Heart left ventricle (tissue), 16 donors: Measurements from ENCODE around the gene DHRS4L2. TPM values are rescaled to one million over a fixed set of nuclear protein-coding genes. Genes with fewer than 3 reads are reported as not detected.
"Not testable (repeated sequence)": the region's sequence is repeated elsewhere in the genome, so short reads cannot be mapped to it uniquely, and the experiment has no call there.

Experiments used
- ATAC-seq, 4 donors: fragments of 200-7000 bp; cut with Tn5 transposase; one replicate each; pipeline ENCODE4 v1.9.1; 2020 to 2022; ENCODE audit warnings: moderate library complexity in 4 of 4, mild to moderate bottlenecking in 3 of 4, moderate number of reproducible peaks in 1 of 4
- DNase-seq, 5 donors: peaks; one replicate each; pipeline ENCODE4 v3.0.0-alpha.2; 2020
- H3K27ac ChIP-seq, 12 donors: fragments of 200-600 bp; sonication (generic) in 4 of 12; one replicate each; pipeline versions ENCODE4 v1.5.0 to v1.8.0; 2016 to 2022; ENCODE audit warnings: mild to moderate bottlenecking in 2 of 12
- H3K27me3 ChIP-seq, 9 donors: fragments of 200-600 bp; sonication (generic) in 2 of 9; one replicate each; pipeline versions ENCODE4 v1.5.1 to v1.8.0; 2016 to 2022; ENCODE audit warnings: mild to moderate bottlenecking in 3 of 9
- H3K36me3 ChIP-seq, 9 donors: fragments of 200-600 bp; sonication (generic) in 2 of 9; one replicate each; pipeline versions ENCODE4 v1.5.0 to v1.8.0; 2018 to 2022; ENCODE audit warnings: mild to moderate bottlenecking in 2 of 9
- H3K4me1 ChIP-seq, 12 donors: fragments of 200-600 bp; sonication (generic) in 4 of 12; one replicate each; pipeline versions ENCODE4 v1.5.0 to v1.8.0; 2016 to 2022; ENCODE audit warnings: mild to moderate bottlenecking in 3 of 12
- H3K4me3 ChIP-seq, 12 donors: fragments of 200-600 bp; sonication (generic) in 4 of 12; one replicate each; pipeline versions ENCODE4 v1.5.0 to v1.8.0; 2017 to 2022; ENCODE audit warnings: mild to moderate bottlenecking in 9 of 12, moderate library complexity in 4 of 12
- H3K9me3 ChIP-seq, 12 donors: fragments of 200-600 bp; sonication (generic) in 4 of 12; one replicate each; pipeline versions ENCODE4 v1.5.0 to v1.8.0; 2016 to 2022; ENCODE audit warnings: mild to moderate bottlenecking in 1 of 12
- POLR2A ChIP-seq, 2 donors: fragments of 450-650 bp; IDR thresholded peaks; one replicate each; pipeline ENCODE4 v1.6.1; 2017; ENCODE audit warnings: antibody characterized with exemption in 2 of 2, mild to moderate bottlenecking in 2 of 2, moderate library complexity in 2 of 2
- whole genome bisulfite sequencing, 4 donors: extraction: QIAGEN DNeasy Blood & Tissue Kit in 2 of 4; methylation state at CpG; one replicate each; pipeline versions ENCODE4 v1.1.5 to v1.1.7; 2013 to 2018; 5-methylcytosine and 5-hydroxymethylcytosine counted together
- intact Hi-C, 10 donors: fragments of 100-400 bp; cut with DNase I; formaldehyde crosslinking; loops; one replicate each; pipeline versions ENCODE4 v1.11.1 to v1.14.2; 2022
- polyA plus RNA-seq, 2 donors: library from polyadenylated mRNA; stranded (reverse); fragments of 200-250 nt; gene quantifications; one replicate each; pipeline ENCODE4 v1.2.3, GENCODE V29; 2013
- total RNA-seq, 9 donors: library from RNA; depleted of rRNA in 2 of 9; stranded (reverse); fragments of >200 nt in 2 of 9; fragmentation: NEBNext Ultra II Directional in 3 of 9; extraction: Animal tissue kit (Norgen Biotek cat#: 25700) in 3 of 9; gene quantifications; one replicate each; pipeline versions ENCODE4 v1.1.0 to v1.2.4, GENCODE V29; 2016 to 2023
- TF ChIP-seq, protein P1 (sequence below), 12 donors: fragments of 200-600 bp; sonication (generic) in 4 of 12; IDR thresholded peaks; one replicate each; pipeline versions ENCODE4 v1.5.0 to v1.8.0; 2018 to 2022; ENCODE audit warnings: antibody characterized with exemption in 12 of 12, mild to moderate bottlenecking in 5 of 12
- donor health status: ischemic (EF 13 %, LVEDD 7.1; RV severe dilation, severe dysfunction).
- donor health status: healthy with polysubstance abuse.
- donor health status: DM: no; HTN: yes; CAD: no.
- donor health status: DM: no; HTN: no; CAD: no.
- donor health status: ischemic (EF 25% LVEDD 6.9; RV normal size, moderate dysfunction).
- donor health status: ischemic (EF 25% LVEDD 5.7; RV mildly dilated, moderate dysfunction).
- donor health status: healthy.
- donor health status: DM: yes; HTN: yes; CAD: no.
- donor health status: ischemic (EF 35%, LVEDD 5.7; RV mildly dilated, moderate dysfunction).
- donor health status: nonischemic (EF 11% LVEDD 7.7; RV severe dilation, severe dysfunction).
- donor health status: DM: yes; HTN: yes; CAD: no.
- donor health status: PGD.
- donor health status: ischemic (EF 29% LVEDD 5.4; RV normal size, mild dysfunction).
- donor health status: nonischemic (EF 23%, LVEDD 6.1; RV moderate dilation, normal function).

DHRS4L2 gene
- total and polyA plus RNA-seq, 11 donors = 17.9 to 65.9 (median 27.5) TPM

DNA sequence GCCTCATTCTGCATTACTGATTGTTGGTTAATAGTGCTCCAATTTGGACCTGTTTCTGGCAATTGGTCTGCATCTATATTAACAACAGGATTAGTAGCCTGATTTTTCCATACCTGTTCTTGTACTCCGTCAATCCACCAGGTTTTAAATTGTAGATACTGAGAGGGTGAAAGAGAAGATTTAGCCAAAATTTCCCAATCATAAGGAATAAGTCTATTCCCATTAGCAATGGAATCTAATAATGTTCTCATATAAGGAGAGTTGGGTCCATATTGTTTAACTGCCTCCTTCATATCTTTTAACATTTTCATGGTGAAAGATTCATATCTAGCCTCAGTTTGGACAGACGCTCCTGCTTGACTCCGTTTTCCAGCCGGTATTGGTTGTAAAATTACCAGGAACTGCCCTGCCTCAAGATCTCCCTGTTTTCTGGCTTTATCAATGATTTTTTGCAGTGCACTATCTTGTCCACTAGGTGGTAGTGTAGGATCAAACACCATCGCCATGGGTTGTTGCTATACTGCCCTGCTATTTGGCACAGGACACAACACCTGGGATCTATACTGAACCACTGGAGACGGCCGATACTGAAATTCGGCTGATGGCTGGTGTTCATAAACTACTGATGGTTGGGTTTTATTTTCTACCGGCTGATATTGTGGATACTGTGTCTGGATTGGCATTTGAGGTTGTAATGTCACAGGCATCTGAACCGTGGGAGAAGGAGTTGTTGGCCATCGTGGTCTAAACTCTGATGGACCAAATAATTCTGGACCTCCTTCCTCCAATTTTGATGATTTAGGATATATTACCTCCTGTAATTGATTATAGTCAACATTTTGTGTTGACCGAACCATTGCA is 25.2 kb downstream of the DHRS4L2 start:
- H3K27ac ChIP-seq = no peak overlapping the region
- ATAC-seq (peak; percentile 73 to 83 (median 82)), DNase-seq (peak in 3 of 5 donors; percentile 29 to 43 (median 35))
- 22 to 26% (median 24%) methylated on average over 12 of the region's 12 CpGs for WGBS, 4 donors
- no peaks in the 10 kb centered on the region for H3K36me3 ChIP-seq
- no peaks in the 10 kb centered on the region for H3K27me3 ChIP-seq
- H3K4me1 ChIP-seq = peaks cover 0 to 10% (median 2%) of the 10 kb centered on the region in 12 donors
- H3K4me3 ChIP-seq = no peak overlapping the region
- H3K9me3 ChIP-seq = peaks cover 0 to 5% (median 0%) of the 10 kb centered on the region in 12 donors
- intact Hi-C loops = loop anchor here in 8 of 10 donors (1.0 to 10.0 kb wide), 11 partner anchors 23 to 151 kb away; partner anchors contain the start of genes PCK2 (in 2 of the 8) and IRF9 (in 1 of the 8)
- TF ChIP-seq, protein P1, sequence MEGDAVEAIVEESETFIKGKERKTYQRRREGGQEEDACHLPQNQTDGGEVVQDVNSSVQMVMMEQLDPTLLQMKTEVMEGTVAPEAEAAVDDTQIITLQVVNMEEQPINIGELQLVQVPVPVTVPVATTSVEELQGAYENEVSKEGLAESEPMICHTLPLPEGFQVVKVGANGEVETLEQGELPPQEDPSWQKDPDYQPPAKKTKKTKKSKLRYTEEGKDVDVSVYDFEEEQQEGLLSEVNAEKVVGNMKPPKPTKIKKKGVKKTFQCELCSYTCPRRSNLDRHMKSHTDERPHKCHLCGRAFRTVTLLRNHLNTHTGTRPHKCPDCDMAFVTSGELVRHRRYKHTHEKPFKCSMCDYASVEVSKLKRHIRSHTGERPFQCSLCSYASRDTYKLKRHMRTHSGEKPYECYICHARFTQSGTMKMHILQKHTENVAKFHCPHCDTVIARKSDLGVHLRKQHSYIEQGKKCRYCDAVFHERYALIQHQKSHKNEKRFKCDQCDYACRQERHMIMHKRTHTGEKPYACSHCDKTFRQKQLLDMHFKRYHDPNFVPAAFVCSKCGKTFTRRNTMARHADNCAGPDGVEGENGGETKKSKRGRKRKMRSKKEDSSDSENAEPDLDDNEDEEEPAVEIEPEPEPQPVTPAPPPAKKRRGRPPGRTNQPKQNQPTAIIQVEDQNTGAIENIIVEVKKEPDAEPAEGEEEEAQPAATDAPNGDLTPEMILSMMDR (IDR thresholded peaks at IDR 0.05) = peak; percentile 85 to 97 (median 90)
- no peak for TF ChIP-seq POLR2A (IDR thresholded peaks at IDR 0.05)

DNA sequence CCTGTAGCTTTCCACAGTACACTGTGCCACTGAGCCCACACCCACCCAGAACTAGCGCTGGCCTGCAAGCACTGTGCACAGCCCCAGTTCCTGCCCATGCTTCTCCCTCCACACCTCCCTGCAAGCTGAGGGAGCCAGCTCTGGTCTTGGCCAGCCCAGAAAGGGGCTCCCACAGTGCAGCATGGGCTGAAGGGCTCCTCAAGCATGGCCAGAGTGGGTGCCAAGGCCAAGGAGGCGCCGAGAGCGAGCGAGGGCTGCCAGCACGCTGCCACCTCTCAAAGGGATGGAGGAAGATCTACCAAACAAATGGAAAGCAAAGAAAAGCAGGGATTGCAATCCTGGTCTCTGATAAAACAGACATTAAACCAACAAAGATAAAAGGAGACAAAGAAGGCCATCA is 27.0 kb downstream of the DHRS4L2 start:
- intact Hi-C loops = loop anchor here in 7 of 10 donors (2.0 to 10.0 kb wide), 7 partner anchors 21 to 149 kb away; partner anchors contain the start of gene IRF9 (in 1 of the 7)
- WGBS, 4 donors = 98 to 100% (median 99%) methylated on average over 5 to 6 of the region's 6 CpGs
- H3K4me3 ChIP-seq, H3K27me3 ChIP-seq, H3K9me3 ChIP-seq, ATAC-seq, DNase-seq, H3K27ac ChIP-seq, H3K36me3 ChIP-seq: not testable (repeated sequence)
- H3K4me1 ChIP-seq = peaks cover 0 to 10% (median 2%) of the 10 kb centered on the region in 12 donors

DNA sequence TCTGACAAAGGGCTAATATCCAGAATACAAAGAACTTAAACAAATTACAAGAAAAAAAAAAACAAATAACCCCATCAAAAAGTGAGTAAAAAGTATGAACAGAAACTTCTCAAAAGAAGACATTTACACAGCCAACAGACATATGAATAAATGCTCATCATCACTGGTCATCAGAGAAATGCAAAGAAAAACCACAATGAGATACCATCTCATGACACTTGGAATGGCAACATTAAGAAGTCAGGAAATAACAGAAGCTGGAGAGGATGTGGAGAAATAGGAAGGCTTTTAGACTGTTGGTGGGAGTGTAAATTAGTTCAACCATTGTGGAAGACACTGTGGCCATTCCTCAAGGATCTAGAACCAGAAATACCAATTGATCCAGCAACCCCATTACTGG is 30.2 kb downstream of the DHRS4L2 start:
- not testable (repeated sequence) for ATAC-seq

DNA sequence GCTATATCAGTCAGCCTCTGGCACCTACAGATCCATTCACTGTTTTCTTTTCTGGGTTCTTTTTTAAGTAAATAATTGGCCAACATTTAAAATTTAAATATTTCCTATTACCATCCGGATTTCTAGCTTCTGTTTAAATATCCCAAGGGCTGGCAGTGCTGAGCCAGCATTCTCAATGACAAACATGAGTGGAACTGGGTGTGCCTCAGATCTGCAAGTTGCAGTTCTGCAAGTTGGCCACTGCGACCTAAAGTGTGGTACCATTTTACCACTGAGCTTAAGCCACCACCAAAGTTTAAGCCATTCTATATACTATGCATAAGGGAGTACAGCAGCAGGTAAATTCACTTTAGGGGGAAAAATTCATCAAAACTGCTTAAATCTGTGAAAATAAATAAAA is 31.2 kb downstream of the DHRS4L2 start:
- not testable (repeated sequence) for H3K4me1 ChIP-seq, H3K36me3 ChIP-seq, H3K4me3 ChIP-seq, H3K27me3 ChIP-seq, H3K9me3 ChIP-seq, H3K27ac ChIP-seq, DNase-seq
- TF ChIP-seq, protein P1 (IDR thresholded peaks at IDR 0.05) = peak in 2 of 12 donors; percentile 17 to 31
- intact Hi-C loops = loop anchor here in 1 of 10 donors (10.0 kb wide), 1 partner anchor 145 kb away; the partner anchor contains the start of gene IRF9
- ATAC-seq = peak in 2 of 4 donors; percentile 63 to 68
- WGBS, 4 donors = 42 to 49% (median 46%) methylated on average over 2 of the region's 2 CpGs

More for the DNA sequence above, 30.2 kb downstream of the DHRS4L2 start:
- not testable (repeated sequence) for H3K27me3 ChIP-seq, H3K9me3 ChIP-seq, DNase-seq, H3K27ac ChIP-seq, H3K4me1 ChIP-seq, H3K4me3 ChIP-seq, H3K36me3 ChIP-seq
- intact Hi-C loops = loop anchor here in 1 of 10 donors (10.0 kb wide), 1 partner anchor 146 kb away; the partner anchor contains the start of gene IRF9

DNA sequence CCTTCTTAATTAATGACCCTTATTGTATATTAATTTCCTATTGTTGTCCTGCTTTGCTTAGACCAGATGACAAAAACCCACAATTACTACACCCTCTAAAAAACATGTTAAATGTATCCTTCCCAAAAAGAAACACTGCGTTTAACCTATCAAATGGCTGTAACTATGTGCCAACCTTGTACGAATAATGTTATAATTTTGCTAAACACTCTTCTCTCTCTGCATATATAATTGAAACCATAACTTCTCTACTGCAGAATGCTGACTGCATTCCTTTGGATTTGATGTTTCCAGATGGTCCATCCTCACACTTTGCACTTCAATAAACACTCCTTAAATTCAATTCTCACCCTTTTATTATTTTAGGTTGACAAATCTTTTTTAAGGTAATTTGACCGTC is 31.8 kb downstream of the DHRS4L2 start:
- ATAC-seq, H3K27ac ChIP-seq, H3K9me3 ChIP-seq, H3K4me1 ChIP-seq, intact Hi-C loops, H3K36me3 ChIP-seq, H3K27me3 ChIP-seq, H3K4me3 ChIP-seq, DNase-seq: not testable (repeated sequence)
- 85 to 92% (median 88%) methylated on average over 3 of the region's 3 CpGs for WGBS, 4 donors

DNA sequence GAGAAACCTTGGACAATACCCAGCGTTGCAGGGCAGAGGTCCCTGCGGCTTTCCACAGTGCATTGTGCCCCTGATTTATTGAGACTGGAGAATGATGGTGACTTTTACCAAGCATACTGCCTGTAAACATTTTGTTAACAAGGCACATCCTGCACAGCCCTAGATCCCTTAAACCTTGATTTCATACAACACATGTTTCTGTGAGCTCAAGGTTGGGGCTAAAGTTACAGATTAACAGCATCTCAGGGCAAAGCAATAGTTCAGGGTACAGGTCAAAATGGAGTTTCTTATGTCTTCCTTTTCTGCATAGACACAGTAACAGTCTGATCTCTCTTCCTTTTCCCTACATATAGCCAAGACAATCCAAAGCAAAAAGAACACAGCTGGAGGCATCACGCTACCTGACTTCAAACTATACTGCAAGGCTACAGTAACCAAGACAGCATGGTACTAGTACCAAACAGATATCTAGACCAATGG is 36.2 kb downstream of the DHRS4L2 start:
- WGBS, 4 donors = 93 to 97% (median 94%) methylated on average over 3 of the region's 3 CpGs
- H3K4me3 ChIP-seq, H3K27ac ChIP-seq, H3K9me3 ChIP-seq, DNase-seq, ATAC-seq, intact Hi-C loops, H3K36me3 ChIP-seq, H3K4me1 ChIP-seq, H3K27me3 ChIP-seq: not testable (repeated sequence)

DNA sequence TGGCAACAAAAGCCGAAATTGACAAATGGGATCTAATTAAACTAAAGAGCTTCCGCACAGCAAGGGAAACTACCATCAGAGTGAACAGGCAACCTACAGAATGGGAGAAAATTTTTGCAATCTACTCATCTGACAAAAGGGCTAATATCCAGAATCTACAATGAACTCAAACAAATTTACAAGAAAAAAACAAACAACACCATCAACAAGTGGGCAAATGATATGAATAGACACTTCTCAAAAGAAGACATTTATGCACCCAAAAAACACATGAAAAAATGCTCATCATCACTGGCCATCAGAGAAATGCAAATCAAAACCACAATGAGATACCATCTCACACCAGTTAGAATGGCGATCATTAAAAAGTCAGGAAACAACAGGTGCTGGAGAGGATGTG is 41.0 kb downstream of the DHRS4L2 start:
- 91 to 97% (median 93%) methylated on average over 2 to 3 of the region's 3 CpGs for WGBS, 4 donors

DNA sequence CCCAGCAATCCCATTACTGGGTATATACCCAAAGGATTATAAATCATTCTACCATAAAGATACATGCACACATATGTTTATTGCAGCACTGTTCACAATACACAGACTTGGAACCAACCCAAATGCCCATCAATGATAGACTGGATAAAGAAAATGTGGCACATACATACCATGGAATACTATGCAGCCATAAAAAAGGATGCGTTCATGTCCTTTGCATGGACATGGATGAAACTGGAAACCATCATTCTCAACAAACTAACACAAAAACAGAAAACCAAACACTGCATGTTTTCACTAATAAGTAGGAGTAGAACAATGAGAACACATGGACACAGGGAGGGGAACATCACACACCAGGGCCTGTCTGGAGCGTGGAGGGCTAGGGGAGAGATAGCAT is 42.6 kb downstream of the DHRS4L2 start:
- intact Hi-C loops = loop anchor here in 1 of 10 donors (5.0 kb wide), 1 partner anchor 44 kb away; the partner anchor contains the start of gene DHRS4L2
- H3K4me3 ChIP-seq, H3K27ac ChIP-seq, H3K27me3 ChIP-seq, ATAC-seq, DNase-seq, H3K36me3 ChIP-seq: not testable (repeated sequence)
- WGBS, 4 donors = 85 to 93% (median 91%) methylated on average over 2 of the region's 2 CpGs
- Histone ChIP-seq H3K4me1 (peaks cover 0 to 13% (median 0%) of the 10 kb centered on the region in 12 donors), H3K9me3 (peaks cover 0 to 23% (median 6%) of the 10 kb centered on the region in 12 donors)

More for the DNA sequence above, 41.0 kb downstream of the DHRS4L2 start:
- not testable (repeated sequence) for H3K27ac ChIP-seq, H3K4me3 ChIP-seq, ATAC-seq, H3K27me3 ChIP-seq, DNase-seq, H3K36me3 ChIP-seq
- peaks cover 0 to 23% (median 6%) of the 10 kb centered on the region in 12 donors for H3K9me3 ChIP-seq
- peaks cover 0 to 13% (median 0%) of the 10 kb centered on the region in 12 donors for H3K4me1 ChIP-seq
- intact Hi-C loops = loop anchor here in 1 of 10 donors (5.0 kb wide), 1 partner anchor 42 kb away; the partner anchor contains the start of gene DHRS4L2
